Measurements from ENCODE around the gene SF3B1. TPM values are rescaled to one million over a fixed set of nuclear protein-coding genes. Genes with fewer than 3 reads are reported as not detected.

SF3B1 gene
- total and polyA plus RNA-seq, 2 donors (not counting 1 experiment from before 2014, with no cell fraction given): 524 to 722 TPM

GRCh38 chr2:197453914-197454398 lies 19.1 kb upstream of the SF3B1 start:
- no peak for DNase-seq
- Histone ChIP-seq H2AFZ (ENCODE audit: insufficient read depth, low read depth, low read length, poor library complexity, severe bottlenecking) (peak overlapping the region; percentile 79), H3K79me2 (ENCODE audit: control insufficient read depth, insufficient read depth, low read length) (peaks cover 53% of the 10 kb centered on the region), H3K4me1 (ENCODE audit: control insufficient read depth in 2 of 2, insufficient read depth in 2 of 2, low read length in 2 of 2) (peaks cover 17 to 19% of the 10 kb centered on the region in 2 donors), H3K36me3 (replicated peaks in 1 of 2; ENCODE audit: control extremely low read depth in 1 of 2, control insufficient read depth in 1 of 2, extremely low read depth in 1 of 2, insufficient read depth in 2 of 2, low read length in 1 of 2) (peaks cover 0 to under 1% of the 10 kb centered on the region in 2 experiments), H3K4me3 (ENCODE audit: control extremely low read depth in 1 of 5, extremely low read depth in 1 of 5, insufficient read depth in 1 of 5, low read depth in 2 of 5, low read length in 4 of 5) (peak overlapping the region; percentile 82 to 99 (median 89)), H3K27me3 (replicated peaks in 1 of 4; ENCODE audit: control extremely low read depth in 1 of 4, control insufficient read depth in 3 of 4, insufficient read depth in 4 of 4, low read length in 3 of 4) (no peaks in the 10 kb centered on the region), H3K27ac (ENCODE audit: low read length in 2 of 2) (peak overlapping the region; percentile 95 to 96), H3K4me2 (replicated peaks; ENCODE audit: low read depth, low read length, poor library complexity, severe bottlenecking) (peak overlapping the region; percentile 79), H4K20me1 (ENCODE audit: control insufficient read depth, insufficient read depth, low read length, poor library complexity, severe bottlenecking) (peaks cover 16% of the 10 kb centered on the region), H3K9ac (ENCODE audit: low read length) (peak overlapping the region; percentile 90), H3K9me3 (ENCODE audit: control extremely low read depth in 1 of 3, control insufficient read depth in 2 of 3, insufficient read depth in 1 of 3, low read length in 2 of 3) (peaks cover 0 to 3% (median 0%) of the 10 kb centered on the region in 3 donors)
- TF ChIP-seq EZH2 (IDR thresholded peaks at IDR 0.05; ENCODE audit: borderline replicate concordance, insufficient read depth, low read depth, low read length, poor library complexity, severe bottlenecking): no peak
- no peak for TF ChIP-seq CTCF (IDR thresholded peaks at IDR 0.05)
- H3K27ac Mint-ChIP-seq: peak overlapping the region; percentile 99
- H3K27me3 Mint-ChIP-seq: no peaks in the 10 kb centered on the region
- ChIA-PET CTCF (no interaction called here), POLR2A (interaction anchor here (1.9 to 2.0 kb wide), 2 partner anchors 19 to 45 kb away, joined by 19 to 27 read pairs; partner anchors contain the start of genes HSPD1, HSPE1 and SF3B1)
- peaks cover 43% of the 10 kb centered on the region for H3K4me1 Mint-ChIP-seq
- intact Hi-C loops (cut with micrococcal nuclease): loop anchor here (1.0 kb wide), 5 partner anchors 19 to 528 kb away; partner anchors contain the start of genes HSPE1, MARS2, MOB4 and PGAP1
- H3K4me3 Mint-ChIP-seq: peak overlapping the region; percentile 99
- ATAC-seq (ENCODE audit: low read depth): peak; percentile 16
- H3K9me3 Mint-ChIP-seq (ENCODE audit: insufficient read depth): no peaks in the 10 kb centered on the region
- WGBS (ENCODE audit: insufficient coverage): no CpG with 5 or more reads among the region's 11 CpGs
